HT-29 (cell line): ENCODE data around the gene CLDN10. TPM values are rescaled to one million over a fixed set of nuclear protein-coding genes. Genes with fewer than 3 reads are reported as not detected.

Experiments
- total RNA-seq: library from RNA; depleted of rRNA; stranded (reverse); fragments of >200 nt; shearing (Covaris generic); gene quantifications from 2 replicates; pipeline ENCODE4 v1.2.3, GENCODE V29; 2014; rRNA removed

Gene CLDN10
- total RNA-seq, 1 experiment from 2014 or later = not detected

Other genes starting within 250 kb of the CLDN10 start
- not detected in 2 replicates for gene DZIP1, start 92.0 kb downstream of the CLDN10 start, total RNA-seq
- 17.7 and 20.1 TPM in 2 replicates for gene DNAJC3, start 124.4 kb downstream of the CLDN10 start, total RNA-seq